Spleen (tissue), 11 donors: ENCODE results near the gene OPRM1. TPM values are rescaled to one million over a fixed set of nuclear protein-coding genes. Genes with fewer than 3 reads are reported as not detected.

Experiments
- DNase-seq: peaks from one replicate; pipeline ENCODE4 v3.0.0-alpha.2; 2020
- H3K27ac ChIP-seq, 8 donors: fragments of 200-600 bp; sonication (generic) in 7 of 8; 1 replicate in 4 of 8; 2 replicates in 4 of 8; pipeline versions ENCODE4 v1.5.0 to v1.8.0; 2016 to 2021; ENCODE audit warnings: inconsistent platforms in 4 of 8, mild to moderate bottlenecking in 4 of 8, moderate library complexity in 1 of 8
- H3K27me3 ChIP-seq, 7 donors: fragments of 200-600 bp; sonication (generic) in 6 of 7; replicated peaks in 1 of 7; 1 replicate in 4 of 7; 2 replicates in 3 of 7; pipeline versions ENCODE4 v1.5.0 to v1.8.0; 2016 to 2021; ENCODE audit warnings: inconsistent platforms in 3 of 7, mild to moderate bottlenecking in 1 of 7
- H3K36me3 ChIP-seq, 6 donors: fragments of 200-600 bp; sonication (generic) in 5 of 6; 1 replicate in 4 of 6; 2 replicates in 2 of 6; pipeline versions ENCODE4 v1.5.0 to v1.8.0; 2016 to 2021; ENCODE audit warnings: inconsistent platforms in 2 of 6
- H3K4me1 ChIP-seq, 6 donors: fragments of 200-600 bp; sonication (generic) in 5 of 6; 1 replicate in 3 of 6; 2 replicates in 3 of 6; pipeline versions ENCODE4 v1.5.0 to v1.8.0; 2016 to 2021; ENCODE audit warnings: inconsistent platforms in 3 of 6
- H3K4me3 ChIP-seq, 8 donors: fragments of 200-600 bp; sonication (generic) in 7 of 8; 1 replicate in 4 of 8; 2 replicates in 4 of 8; pipeline versions ENCODE4 v1.5.0 to v1.8.0; 2016 to 2021; ENCODE audit warnings: inconsistent platforms in 4 of 8, mild to moderate bottlenecking in 4 of 8, moderate library complexity in 2 of 8
- H3K9me3 ChIP-seq, 8 donors: fragments of 200-600 bp; sonication (generic) in 7 of 8; 1 replicate in 4 of 8; 2 replicates in 4 of 8; pipeline versions ENCODE4 v1.5.0 to v1.8.0; 2016 to 2021; ENCODE audit warnings: inconsistent platforms in 4 of 8
- POLR2A ChIP-seq, 3 donors: fragments of 450-650 bp; IDR thresholded peaks; one replicate each; pipeline ENCODE4 v1.5.1; 2017; ENCODE audit warnings: antibody characterized with exemption in 3 of 3, mild to moderate bottlenecking in 1 of 3
- POLR2AphosphoS5 ChIP-seq, 3 donors: sonication (generic); formaldehyde crosslinking; IDR thresholded peaks; one replicate each; pipeline ENCODE4 v1.5.1; 2017; ENCODE audit warnings: antibody characterized with exemption in 3 of 3
- WGBS, 5 donors: extraction: QIAGEN DNeasy Blood & Tissue Kit in 3 of 5; methylation state at CpG; one replicate each; pipeline versions ENCODE4 v1.1.5 to v1.1.7; 2013 to 2018; 5-methylcytosine and 5-hydroxymethylcytosine counted together
- intact Hi-C: fragments of 100-400 bp; cut with DNase I; formaldehyde crosslinking; loops from one replicate; pipeline ENCODE4 v1.15.0; 2023; ENCODE audit warnings: low total_unique reads
- polyA plus RNA-seq, 3 donors: library from polyadenylated mRNA; stranded (reverse); fragments of 200-250 nt; gene quantifications; one replicate each; pipeline ENCODE4 v1.2.1, GENCODE V29; 2013
- total RNA-seq, 7 donors: library from RNA; depleted of rRNA in 3 of 7; stranded (reverse); fragments of >200 nt in 3 of 7; fragmentation: NEBNext Ultra II Directional in 4 of 7; extraction: Animal tissue kit (Norgen Biotek cat#: 25700) in 4 of 7; gene quantifications; one replicate each; pipeline versions ENCODE4 v1.1.0 to v1.2.1, GENCODE V29; 2016 to 2021
- TF ChIP-seq, protein P1 (sequence below), 11 experiments: fragments of 200-600 bp in 7 of 11; fragments of 450-650 bp in 4 of 11; sonication (generic) in 4 of 11; IDR thresholded peaks in 8 of 11; conservative IDR thresholded peaks in 3 of 11; 1 replicate in 7 of 11; 2 replicates in 4 of 11; pipeline versions ENCODE4 v1.4.0 to v1.8.0; 2016 to 2021; ENCODE audit warnings: antibody characterized with exemption in 11 of 11, inconsistent platforms in 4 of 11, mild to moderate bottlenecking in 1 of 11
- donor health status: healthy with polysubstance abuse.
- donor health status: DM: no; HTN: no; CAD: no; lungs with moderate emphysema.
- donor health status: DM: no; HTN: no; CAD: no.
- donor health status: Bipolar disorder and iron deficiency.
- donor health status: healthy.
- donor health status: DM: no; HTN: no; CAD: no.
- donor health status: DM: yes; HTN: yes; CAD: no.

OPRM1 gene
- total and polyA plus RNA-seq, 10 donors = not detected

DNA sequence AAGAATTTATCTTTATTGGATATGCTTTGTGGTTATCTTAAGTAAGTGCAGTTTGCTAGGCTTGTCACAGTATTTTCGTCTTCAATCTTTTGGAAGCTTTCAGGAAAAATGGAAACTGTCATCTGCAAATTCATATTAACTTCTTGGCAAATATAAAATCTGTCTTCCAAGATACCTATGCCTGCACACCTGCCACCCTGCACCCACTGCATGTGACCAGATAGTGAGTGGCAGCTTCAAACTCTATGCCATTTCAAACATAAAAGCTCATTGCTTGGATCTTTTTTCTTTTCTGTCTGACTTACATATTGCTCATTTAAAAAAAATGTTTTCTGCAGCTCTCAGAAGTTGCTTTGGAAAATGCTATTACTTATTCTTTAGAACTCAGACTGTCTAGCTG, 14.1 kb downstream of the OPRM1 start:
- H3K4me1 ChIP-seq = no peaks in the 10 kb centered on the region
- WGBS, 5 donors = 68 to 76% (median 73%) methylated on average over 1 of the region's 1 CpG
- H3K36me3 ChIP-seq = no peaks in the 10 kb centered on the region
- DNase-seq = no peak
- H3K9me3 ChIP-seq = peaks cover 0 to 5% (median 0%) of the 10 kb centered on the region in 8 donors
- TF ChIP-seq POLR2AphosphoS5 (IDR thresholded peaks at IDR 0.05) (no peak), POLR2A (IDR thresholded peaks at IDR 0.05) (no peak)
- TF ChIP-seq, protein P1, sequence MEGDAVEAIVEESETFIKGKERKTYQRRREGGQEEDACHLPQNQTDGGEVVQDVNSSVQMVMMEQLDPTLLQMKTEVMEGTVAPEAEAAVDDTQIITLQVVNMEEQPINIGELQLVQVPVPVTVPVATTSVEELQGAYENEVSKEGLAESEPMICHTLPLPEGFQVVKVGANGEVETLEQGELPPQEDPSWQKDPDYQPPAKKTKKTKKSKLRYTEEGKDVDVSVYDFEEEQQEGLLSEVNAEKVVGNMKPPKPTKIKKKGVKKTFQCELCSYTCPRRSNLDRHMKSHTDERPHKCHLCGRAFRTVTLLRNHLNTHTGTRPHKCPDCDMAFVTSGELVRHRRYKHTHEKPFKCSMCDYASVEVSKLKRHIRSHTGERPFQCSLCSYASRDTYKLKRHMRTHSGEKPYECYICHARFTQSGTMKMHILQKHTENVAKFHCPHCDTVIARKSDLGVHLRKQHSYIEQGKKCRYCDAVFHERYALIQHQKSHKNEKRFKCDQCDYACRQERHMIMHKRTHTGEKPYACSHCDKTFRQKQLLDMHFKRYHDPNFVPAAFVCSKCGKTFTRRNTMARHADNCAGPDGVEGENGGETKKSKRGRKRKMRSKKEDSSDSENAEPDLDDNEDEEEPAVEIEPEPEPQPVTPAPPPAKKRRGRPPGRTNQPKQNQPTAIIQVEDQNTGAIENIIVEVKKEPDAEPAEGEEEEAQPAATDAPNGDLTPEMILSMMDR (IDR thresholded peaks at IDR 0.05 in 8 of 11, conservative IDR thresholded peaks at IDR 0.05 in 3 of 11) = no peak
- H3K4me3 ChIP-seq = no peak overlapping the region
- no peak overlapping the region for H3K27ac ChIP-seq
- intact Hi-C loops = no loop called here
- no peaks in the 10 kb centered on the region for H3K27me3 ChIP-seq

DNA sequence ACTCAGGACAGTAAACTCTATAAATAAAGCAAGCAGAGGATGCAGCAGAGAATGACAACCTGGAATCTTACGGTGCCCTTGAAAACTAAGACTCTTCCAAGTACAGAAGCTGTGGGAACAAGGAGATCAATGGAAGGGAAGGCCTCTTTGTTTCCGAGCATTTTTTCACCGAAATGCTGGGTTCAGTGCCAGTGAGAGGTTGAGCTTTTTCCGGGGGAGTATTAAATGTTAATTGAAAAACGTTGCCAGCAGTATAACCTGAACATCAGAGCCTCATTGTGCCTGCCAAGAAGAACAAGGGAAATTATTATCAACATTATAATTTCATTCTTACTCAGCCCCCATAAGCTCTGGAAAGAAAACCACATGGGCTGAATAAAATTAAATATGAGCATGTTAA, 17.5 kb downstream of the OPRM1 start:
- DNase-seq = no peak
- Histone ChIP-seq H3K4me3 (no peak overlapping the region), H3K36me3 (no peaks in the 10 kb centered on the region), H3K27ac (no peak overlapping the region), H3K9me3 (peaks cover 0 to 11% (median 0%) of the 10 kb centered on the region in 8 donors), H3K4me1 (no peaks in the 10 kb centered on the region), H3K27me3 (no peaks in the 10 kb centered on the region)
- TF ChIP-seq, protein P1 (IDR thresholded peaks at IDR 0.05 in 8 of 11, conservative IDR thresholded peaks at IDR 0.05 in 3 of 11) = no peak
- TF ChIP-seq POLR2AphosphoS5 (IDR thresholded peaks at IDR 0.05) (no peak), POLR2A (IDR thresholded peaks at IDR 0.05) (no peak)
- WGBS, 5 donors = 60 to 84% (median 82%) methylated on average over 5 of the region's 5 CpGs
- intact Hi-C loops = no loop called here

DNA sequence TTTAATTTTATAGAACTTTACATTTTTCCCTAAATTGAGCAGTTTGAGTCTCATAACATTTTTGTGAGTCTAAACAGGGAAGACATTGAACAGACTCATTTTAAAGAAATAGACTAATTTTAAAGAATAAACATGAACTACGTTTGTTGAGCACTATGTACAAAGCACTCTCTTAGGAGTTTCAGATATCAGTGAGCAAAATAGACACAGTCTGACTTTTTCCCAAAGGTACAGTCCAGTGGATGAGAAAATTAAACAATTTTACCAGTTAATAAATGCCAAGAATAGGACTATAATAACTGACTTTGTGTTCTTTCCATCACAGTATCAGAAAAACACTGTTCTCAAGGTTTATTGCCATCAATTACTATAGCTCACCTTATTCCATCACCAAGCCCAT, 18.1 kb downstream of the OPRM1 start:
- no peaks in the 10 kb centered on the region for H3K4me1 ChIP-seq
- TF ChIP-seq, protein P1 (IDR thresholded peaks at IDR 0.05 in 8 of 11, conservative IDR thresholded peaks at IDR 0.05 in 3 of 11) = no peak
- TF ChIP-seq POLR2AphosphoS5 (IDR thresholded peaks at IDR 0.05) (no peak), POLR2A (IDR thresholded peaks at IDR 0.05) (no peak)
- intact Hi-C loops = no loop called here
- H3K27ac ChIP-seq = no peak overlapping the region
- no peak for DNase-seq
- no peaks in the 10 kb centered on the region for H3K36me3 ChIP-seq
- 67 to 80% (median 78%) methylated on average over 1 of the region's 1 CpG for WGBS, 5 donors
- no peaks in the 10 kb centered on the region for H3K27me3 ChIP-seq
- H3K9me3 ChIP-seq = peaks cover 0 to 7% (median 0%) of the 10 kb centered on the region in 8 donors
- no peak overlapping the region for H3K4me3 ChIP-seq

DNA sequence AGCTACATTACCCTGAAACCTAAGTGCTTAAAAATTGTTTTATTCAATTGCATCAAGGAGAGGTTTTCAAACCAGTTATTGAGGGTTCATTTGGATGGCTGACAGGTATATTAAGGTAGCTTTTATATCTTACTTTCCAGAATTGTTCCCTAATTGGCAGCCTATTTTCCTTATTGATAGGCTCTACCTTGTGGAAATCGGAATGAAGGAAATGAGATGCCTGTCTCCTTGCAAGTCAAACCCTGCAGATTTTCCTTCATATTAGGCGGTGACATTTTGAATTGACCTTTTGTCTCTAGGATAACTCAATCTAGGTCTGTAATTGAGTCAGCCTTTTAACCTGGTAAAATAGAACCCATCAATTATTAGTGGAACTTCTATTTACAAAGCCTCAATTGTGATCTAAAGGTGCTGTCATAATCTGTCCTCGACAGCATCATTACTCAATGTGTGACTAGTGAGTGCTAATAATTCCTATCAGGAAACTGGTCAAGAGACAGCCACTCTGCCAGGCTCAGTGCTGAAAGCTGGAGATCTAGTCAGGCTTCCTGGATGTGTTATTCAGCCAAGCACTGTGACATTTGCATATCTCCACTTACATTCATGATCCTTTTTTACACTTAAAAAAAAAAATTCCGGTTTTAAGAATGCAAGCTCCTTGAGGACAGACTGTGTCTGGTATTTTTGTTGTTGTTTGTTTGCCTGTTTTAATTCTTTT, 20.1 kb downstream of the OPRM1 start:
- H3K27me3 ChIP-seq = no peaks in the 10 kb centered on the region
- peaks cover 0 to 7% (median 0%) of the 10 kb centered on the region in 8 donors for H3K9me3 ChIP-seq
- H3K36me3 ChIP-seq = no peaks in the 10 kb centered on the region
- H3K4me1 ChIP-seq = no peaks in the 10 kb centered on the region
- H3K27ac ChIP-seq = no peak overlapping the region
- no peak overlapping the region for H3K4me3 ChIP-seq
- DNase-seq = no peak
- TF ChIP-seq POLR2AphosphoS5 (IDR thresholded peaks at IDR 0.05) (no peak), POLR2A (IDR thresholded peaks at IDR 0.05) (no peak)
- TF ChIP-seq, protein P1 (IDR thresholded peaks at IDR 0.05 in 8 of 11, conservative IDR thresholded peaks at IDR 0.05 in 3 of 11) = no peak
- WGBS, 5 donors = 71 to 83% (median 78%) methylated on average over 4 of the region's 4 CpGs
- intact Hi-C loops = no loop called here
